Testis (tissue), 2 donors: ENCODE results near the gene MYOCD.

Experiments
- CTCF ChIP-seq, 3 experiments: fragments of 450-650 bp in 2 of 3; fragments of 200-600 bp in 1 of 3; sonication (generic) in 1 of 3; IDR thresholded peaks; one replicate each; pipeline ENCODE4 v1.5.1; 2016 to 2019; ENCODE audit warnings: antibody characterized with exemption in 3 of 3, mild to moderate bottlenecking in 2 of 3, moderate library complexity in 1 of 3
- POLR2A ChIP-seq: fragments of 450-650 bp; IDR thresholded peaks from one replicate; pipeline ENCODE4 v1.6.1; 2017; ENCODE audit warnings: antibody characterized with exemption, mild to moderate bottlenecking, moderate library complexity

GRCh38 chr17:12732366-12732765, 66.7 kb downstream of the MYOCD start:
- no peak for TF ChIP-seq CTCF (IDR thresholded peaks at IDR 0.05)
- no peak for TF ChIP-seq POLR2A
